Glutamatergic neuron (in vitro differentiated cells): ENCODE results near the gene RMP24.

Experiments used
- DNase-seq: peaks from one replicate; pipeline ENCODE4 v3.0.0; 2022
- H3K27ac Mint-ChIP-seq: one replicate; pipeline ENCODE4 v1.8.0; 2020; ENCODE audit warnings: mild to moderate bottlenecking, mixed read lengths, inconsistent platforms; ENCODE audit not compliant: unreplicated experiment
- H3K27me3 Mint-ChIP-seq: one replicate; pipeline ENCODE4 v1.8.0; 2020; ENCODE audit warnings: mild to moderate bottlenecking, moderate library complexity, mixed read lengths, inconsistent platforms; ENCODE audit not compliant: unreplicated experiment
- H3K36me3 Mint-ChIP-seq: one replicate; pipeline ENCODE4 v1.8.0; 2020; ENCODE audit warnings: mild to moderate bottlenecking, mixed read lengths, inconsistent platforms; ENCODE audit not compliant: unreplicated experiment
- H3K4me1 Mint-ChIP-seq: one replicate; pipeline ENCODE4 v1.8.0; 2020; ENCODE audit warnings: mild to moderate bottlenecking, low read depth, mixed read lengths, inconsistent platforms; ENCODE audit not compliant: unreplicated experiment
- H3K4me3 Mint-ChIP-seq: one replicate; pipeline ENCODE4 v1.8.0; 2020; ENCODE audit warnings: mild to moderate bottlenecking, mixed read lengths, inconsistent platforms; ENCODE audit not compliant: unreplicated experiment
- H3K9me3 Mint-ChIP-seq: one replicate; pipeline ENCODE4 v1.8.0; 2020; ENCODE audit warnings: mild to moderate bottlenecking, moderate library complexity, mixed read lengths, inconsistent platforms; ENCODE audit not compliant: unreplicated experiment
- TF ChIP-seq, protein P1 (sequence below): fragments of 200-600 bp; sonication (generic); IDR thresholded peaks from one replicate; pipeline ENCODE4 v1.5.0; 2021; ENCODE audit not compliant: partially characterized antibody, unreplicated experiment

Gene RMP24

GRCh38 chr18:35939138-35939537 is 33.3 kb upstream of the RMP24 start:
- Mint-ChIP-seq H3K27ac (no peak overlapping the region), H3K9me3 (no peaks in the 10 kb centered on the region), H3K4me1 (peaks cover under 1% of the 10 kb centered on the region), H3K4me3 (no peak overlapping the region), H3K27me3 (peaks cover 3% of the 10 kb centered on the region), H3K36me3 (no peaks in the 10 kb centered on the region)
- TF ChIP-seq, protein P1, sequence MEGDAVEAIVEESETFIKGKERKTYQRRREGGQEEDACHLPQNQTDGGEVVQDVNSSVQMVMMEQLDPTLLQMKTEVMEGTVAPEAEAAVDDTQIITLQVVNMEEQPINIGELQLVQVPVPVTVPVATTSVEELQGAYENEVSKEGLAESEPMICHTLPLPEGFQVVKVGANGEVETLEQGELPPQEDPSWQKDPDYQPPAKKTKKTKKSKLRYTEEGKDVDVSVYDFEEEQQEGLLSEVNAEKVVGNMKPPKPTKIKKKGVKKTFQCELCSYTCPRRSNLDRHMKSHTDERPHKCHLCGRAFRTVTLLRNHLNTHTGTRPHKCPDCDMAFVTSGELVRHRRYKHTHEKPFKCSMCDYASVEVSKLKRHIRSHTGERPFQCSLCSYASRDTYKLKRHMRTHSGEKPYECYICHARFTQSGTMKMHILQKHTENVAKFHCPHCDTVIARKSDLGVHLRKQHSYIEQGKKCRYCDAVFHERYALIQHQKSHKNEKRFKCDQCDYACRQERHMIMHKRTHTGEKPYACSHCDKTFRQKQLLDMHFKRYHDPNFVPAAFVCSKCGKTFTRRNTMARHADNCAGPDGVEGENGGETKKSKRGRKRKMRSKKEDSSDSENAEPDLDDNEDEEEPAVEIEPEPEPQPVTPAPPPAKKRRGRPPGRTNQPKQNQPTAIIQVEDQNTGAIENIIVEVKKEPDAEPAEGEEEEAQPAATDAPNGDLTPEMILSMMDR, result no peak
- DNase-seq, result no peak

DNA sequence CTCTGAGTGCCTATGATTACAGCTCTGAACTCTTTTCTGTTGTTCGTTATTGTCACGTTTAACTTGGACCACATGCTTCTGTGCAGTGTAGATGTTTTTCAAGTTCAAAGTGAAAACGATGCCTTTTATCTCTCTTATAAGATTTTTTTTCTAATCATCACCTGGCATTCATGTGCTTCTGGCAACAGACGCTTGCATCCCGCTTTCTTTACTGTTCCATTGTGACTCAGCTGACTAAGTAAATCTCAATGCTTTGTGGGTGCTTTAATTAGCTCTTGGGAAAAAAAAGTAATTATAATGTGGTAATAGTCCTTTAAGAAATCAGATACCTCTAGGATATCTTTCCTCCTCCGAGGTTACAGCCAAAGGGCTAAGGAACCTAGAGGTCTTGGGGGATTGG is 31.2 kb upstream of the RMP24 start:
- TF ChIP-seq, protein P1, result no peak
- H3K36me3 Mint-ChIP-seq, result no peaks in the 10 kb centered on the region
- no peak for DNase-seq

DNA sequence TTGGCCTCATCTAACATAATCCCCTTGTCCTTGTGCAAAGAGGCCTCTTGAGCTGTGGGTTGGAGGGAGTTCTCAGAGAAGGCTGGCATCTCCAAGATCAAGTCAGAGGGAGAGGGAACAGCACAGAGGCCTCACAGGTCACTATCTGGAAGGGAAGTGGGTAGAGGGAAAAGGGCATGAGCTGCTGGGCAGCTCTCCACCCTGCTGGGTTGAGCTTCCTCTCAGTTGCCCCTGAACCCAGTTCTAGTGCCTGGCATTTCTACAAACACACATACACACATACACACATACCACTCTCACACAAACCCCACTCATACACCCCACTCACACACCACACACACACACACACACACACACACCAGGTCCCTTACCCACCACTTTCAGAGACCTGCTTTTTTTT is 30.3 kb upstream of the RMP24 start:
- H3K4me1 Mint-ChIP-seq, result peaks cover 6% of the 10 kb centered on the region
- TF ChIP-seq, protein P1, result no peak
- H3K9me3 Mint-ChIP-seq, result no peaks in the 10 kb centered on the region
- no peaks in the 10 kb centered on the region for H3K36me3 Mint-ChIP-seq
- peaks cover 3% of the 10 kb centered on the region for H3K27me3 Mint-ChIP-seq
- no peak for DNase-seq
- H3K4me3 Mint-ChIP-seq, result no peak overlapping the region
- H3K27ac Mint-ChIP-seq, result no peak overlapping the region

More for the DNA sequence above, 31.2 kb upstream of the RMP24 start:
- no peaks in the 10 kb centered on the region for H3K9me3 Mint-ChIP-seq
- peaks cover 3% of the 10 kb centered on the region for H3K27me3 Mint-ChIP-seq
- no peak overlapping the region for H3K27ac Mint-ChIP-seq
- H3K4me3 Mint-ChIP-seq, result no peak overlapping the region
- H3K4me1 Mint-ChIP-seq, result peaks cover 4% of the 10 kb centered on the region

- TF ChIP-seq, protein P1, result no peak
- H3K27me3 Mint-ChIP-seq, result peaks cover 3% of the 10 kb centered on the region
- DNase-seq, result no peak
- no peaks in the 10 kb centered on the region for H3K9me3 Mint-ChIP-seq
- no peak overlapping the region for H3K27ac Mint-ChIP-seq
- no peak overlapping the region for H3K4me3 Mint-ChIP-seq
- no peaks in the 10 kb centered on the region for H3K36me3 Mint-ChIP-seq
- H3K4me1 Mint-ChIP-seq, result peaks cover 8% of the 10 kb centered on the region
These were observed 29.8 kb upstream of the RMP24 start for GRCh38 chr18:35942661-35943060.

GRCh38 chr18:35948080-35948479 is 24.4 kb upstream of the RMP24 start:
- no peak for DNase-seq
- Mint-ChIP-seq H3K36me3 (no peaks in the 10 kb centered on the region), H3K4me3 (no peak overlapping the region), H3K9me3 (peaks cover 6% of the 10 kb centered on the region), H3K27ac (no peak overlapping the region), H3K4me1 (peaks cover 17% of the 10 kb centered on the region), H3K27me3 (peaks cover 6% of the 10 kb centered on the region)
- TF ChIP-seq, protein P1, result no peak
